Measurements from ENCODE around the gene MGAT1. TPM values are rescaled to one million over a fixed set of nuclear protein-coding genes. Genes with fewer than 3 reads are reported as not detected.

Gene MGAT1
- total RNA-seq, 2 donors from 2014 or later: 76.2 to 101 TPM

DNA sequence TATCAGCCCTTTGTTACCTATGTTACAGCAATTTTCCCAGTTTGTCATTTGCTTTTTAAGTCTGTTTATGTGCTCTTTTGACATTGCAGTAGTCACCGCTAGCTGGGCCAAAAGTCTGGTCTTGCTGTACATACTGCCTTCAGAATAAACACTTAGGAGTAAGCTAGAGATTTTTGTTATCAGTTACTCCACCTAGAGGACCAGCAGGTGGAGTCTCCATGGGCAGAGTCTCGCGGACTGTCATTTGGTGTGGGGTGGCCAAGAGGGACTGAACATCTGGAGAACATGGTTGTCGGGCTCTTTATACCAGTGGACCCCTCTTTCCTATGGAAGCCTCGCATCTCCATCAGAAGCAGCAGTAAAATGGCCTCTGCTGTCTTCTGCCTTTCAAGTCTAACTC lies 10.8 kb upstream of the MGAT1 start:
- Histone ChIP-seq H3K36me3 (ENCODE audit: control insufficient read depth, insufficient read depth, low read length) (no peaks in the 10 kb centered on the region), H3K4me3 (ENCODE audit: low read length) (no peak overlapping the region), H3K4me1 (ENCODE audit: control insufficient read depth, insufficient read depth, low read length) (no peaks in the 10 kb centered on the region), H3K27me3 (ENCODE audit: control insufficient read depth, insufficient read depth, low read length, poor library complexity, severe bottlenecking) (no peaks in the 10 kb centered on the region), H3K9ac (ENCODE audit: extremely low read depth, low read length, poor library complexity, severe bottlenecking) (no peak overlapping the region), H3K27ac (ENCODE audit: low read depth, low read length) (no peak overlapping the region), H3K9me3 (ENCODE audit: control insufficient read depth, low read length) (no peaks in the 10 kb centered on the region)
- Mint-ChIP-seq H3K36me3 (ENCODE audit: low read depth) (no peaks in the 10 kb centered on the region), H3K4me3 (no peak overlapping the region), H3K27ac (no peak overlapping the region), H3K4me1 (peaks cover 18% of the 10 kb centered on the region), H3K27me3 (ENCODE audit: insufficient read depth) (peaks cover 8% of the 10 kb centered on the region), H3K9me3 (no peaks in the 10 kb centered on the region)
- TF ChIP-seq, protein P1, sequence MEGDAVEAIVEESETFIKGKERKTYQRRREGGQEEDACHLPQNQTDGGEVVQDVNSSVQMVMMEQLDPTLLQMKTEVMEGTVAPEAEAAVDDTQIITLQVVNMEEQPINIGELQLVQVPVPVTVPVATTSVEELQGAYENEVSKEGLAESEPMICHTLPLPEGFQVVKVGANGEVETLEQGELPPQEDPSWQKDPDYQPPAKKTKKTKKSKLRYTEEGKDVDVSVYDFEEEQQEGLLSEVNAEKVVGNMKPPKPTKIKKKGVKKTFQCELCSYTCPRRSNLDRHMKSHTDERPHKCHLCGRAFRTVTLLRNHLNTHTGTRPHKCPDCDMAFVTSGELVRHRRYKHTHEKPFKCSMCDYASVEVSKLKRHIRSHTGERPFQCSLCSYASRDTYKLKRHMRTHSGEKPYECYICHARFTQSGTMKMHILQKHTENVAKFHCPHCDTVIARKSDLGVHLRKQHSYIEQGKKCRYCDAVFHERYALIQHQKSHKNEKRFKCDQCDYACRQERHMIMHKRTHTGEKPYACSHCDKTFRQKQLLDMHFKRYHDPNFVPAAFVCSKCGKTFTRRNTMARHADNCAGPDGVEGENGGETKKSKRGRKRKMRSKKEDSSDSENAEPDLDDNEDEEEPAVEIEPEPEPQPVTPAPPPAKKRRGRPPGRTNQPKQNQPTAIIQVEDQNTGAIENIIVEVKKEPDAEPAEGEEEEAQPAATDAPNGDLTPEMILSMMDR (conservative IDR thresholded peaks at IDR 0.05): peak; percentile 47
- 90 to 100% methylated on average over 3 to 5 of the region's 5 CpGs for WGBS, 2 experiments (ENCODE audit: insufficient coverage in 1 of 2, insufficient read length in 1 of 2)
- peak; percentile 46 for DNase-seq

DNA sequence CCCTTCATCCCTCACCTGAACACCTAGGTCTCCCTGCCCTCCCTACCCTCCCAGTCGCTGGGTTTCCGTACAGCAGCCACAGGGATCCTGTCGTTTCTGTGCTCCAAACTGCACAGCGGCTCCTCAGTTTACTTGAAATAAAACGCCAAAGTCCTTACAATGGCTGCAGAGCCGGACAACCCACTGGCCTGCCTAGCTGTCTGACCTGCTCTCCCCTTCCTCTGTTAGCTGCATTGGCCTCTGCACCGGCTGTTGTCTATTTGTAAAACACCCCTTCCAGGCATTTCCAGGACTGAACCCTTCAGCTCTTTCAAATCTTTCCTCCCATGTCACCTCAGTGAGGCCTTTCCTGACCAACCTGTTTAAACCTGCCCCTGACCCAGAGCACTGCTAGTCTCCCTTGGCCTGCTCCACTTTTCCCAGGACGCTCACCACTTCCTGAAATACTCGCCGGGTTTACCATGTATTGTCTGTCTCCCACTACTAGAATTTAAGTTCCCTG lies 9.1 kb upstream of the MGAT1 start:
- 92 to 97% methylated on average over 9 to 10 of the region's 10 CpGs for WGBS, 2 experiments (ENCODE audit: insufficient coverage in 1 of 2, insufficient read length in 1 of 2)
- Mint-ChIP-seq H3K4me1 (peaks cover 35% of the 10 kb centered on the region), H3K9me3 (no peaks in the 10 kb centered on the region), H3K27ac (peak overlapping the region; percentile 88), H3K36me3 (ENCODE audit: low read depth) (peaks cover 10% of the 10 kb centered on the region), H3K4me3 (peak overlapping the region; percentile 75), H3K27me3 (ENCODE audit: insufficient read depth) (peaks cover 5% of the 10 kb centered on the region)
- Histone ChIP-seq H3K4me1 (ENCODE audit: control insufficient read depth, insufficient read depth, low read length) (peaks cover 14% of the 10 kb centered on the region), H3K9me3 (ENCODE audit: control insufficient read depth, low read length) (no peaks in the 10 kb centered on the region), H3K9ac (ENCODE audit: extremely low read depth, low read length, poor library complexity, severe bottlenecking) (no peak overlapping the region), H3K4me3 (ENCODE audit: low read length) (peak overlapping the region; percentile 93), H3K27me3 (ENCODE audit: control insufficient read depth, insufficient read depth, low read length, poor library complexity, severe bottlenecking) (no peaks in the 10 kb centered on the region), H3K36me3 (ENCODE audit: control insufficient read depth, insufficient read depth, low read length) (no peaks in the 10 kb centered on the region), H3K27ac (ENCODE audit: low read depth, low read length) (no peak overlapping the region)
- DNase-seq: peak; percentile 50
- TF ChIP-seq, protein P1 (conservative IDR thresholded peaks at IDR 0.05): no peak

DNA sequence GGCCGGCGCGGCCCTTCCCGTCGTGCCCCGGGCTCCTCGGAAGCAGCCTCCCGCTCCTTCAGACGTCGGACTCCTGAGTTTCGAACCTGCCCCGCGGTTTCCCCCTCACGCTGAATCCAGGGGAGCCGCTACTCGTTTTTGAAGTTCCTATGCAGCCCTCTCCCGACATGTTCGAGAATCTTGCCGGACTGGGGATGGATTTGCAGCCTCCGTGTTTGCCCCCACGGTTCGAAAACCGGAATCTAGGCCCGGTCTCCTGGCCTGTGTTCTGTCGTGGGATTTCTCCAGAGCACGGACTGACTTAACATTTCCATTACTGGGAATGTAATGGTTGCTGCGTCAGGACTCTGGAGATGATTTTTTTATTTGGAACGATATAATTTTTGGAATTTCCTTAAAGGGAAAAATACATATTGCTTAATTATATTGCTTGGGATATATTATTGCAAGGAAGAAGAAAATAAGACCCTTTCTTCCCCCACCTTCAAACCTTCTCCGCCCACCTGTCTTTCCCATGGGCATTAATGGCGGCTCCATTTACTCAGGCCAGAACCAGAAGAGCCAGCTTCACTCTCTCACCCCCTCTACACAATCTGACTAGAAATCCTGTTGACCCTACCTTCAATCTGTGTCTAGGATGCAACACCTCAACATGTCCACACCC lies 8.5 kb upstream of the MGAT1 start:
- peak overlapping the region; percentile 94 for H3K27ac ChIP-seq (ENCODE audit: low read depth, low read length)
- Mint-ChIP-seq H3K9me3 (no peaks in the 10 kb centered on the region), H3K27ac (peak overlapping the region; percentile 88), H3K4me1 (peaks cover 41% of the 10 kb centered on the region), H3K36me3 (ENCODE audit: low read depth) (peaks cover 16% of the 10 kb centered on the region), H3K27me3 (ENCODE audit: insufficient read depth) (peaks cover 5% of the 10 kb centered on the region), H3K4me3 (peak overlapping the region; percentile 75)
- peak overlapping the region; percentile 50 for H3K9ac ChIP-seq (ENCODE audit: extremely low read depth, low read length, poor library complexity, severe bottlenecking)
- no peaks in the 10 kb centered on the region for H3K36me3 ChIP-seq (ENCODE audit: control insufficient read depth, insufficient read depth, low read length)
- no peaks in the 10 kb centered on the region for H3K9me3 ChIP-seq (ENCODE audit: control insufficient read depth, low read length)
- no peak for DNase-seq
- WGBS, 2 experiments (ENCODE audit: insufficient coverage in 1 of 2, insufficient read length in 1 of 2): 3 to 16% methylated on average over 15 to 30 of the region's 30 CpGs
- TF ChIP-seq, protein P1 (conservative IDR thresholded peaks at IDR 0.05): no peak
- peaks cover 19% of the 10 kb centered on the region for H3K4me1 ChIP-seq (ENCODE audit: control insufficient read depth, insufficient read depth, low read length)
- H3K27me3 ChIP-seq (ENCODE audit: control insufficient read depth, insufficient read depth, low read length, poor library complexity, severe bottlenecking): no peaks in the 10 kb centered on the region
- H3K4me3 ChIP-seq (ENCODE audit: low read length): peak overlapping the region; percentile 93
